GM18861 (cell line): ENCODE measurements around the gene PMEPA1.
A peak's percentile ranks its signal among the peaks of the same experiment; 100 is the strongest.

Source experiments
- ATAC-seq: cut with Tn5 transposase; IDR thresholded peaks from one replicate; pipeline ENCODE4 v1.9.1; 2021; ENCODE audit not compliant: unreplicated experiment

Gene PMEPA1

DNA sequence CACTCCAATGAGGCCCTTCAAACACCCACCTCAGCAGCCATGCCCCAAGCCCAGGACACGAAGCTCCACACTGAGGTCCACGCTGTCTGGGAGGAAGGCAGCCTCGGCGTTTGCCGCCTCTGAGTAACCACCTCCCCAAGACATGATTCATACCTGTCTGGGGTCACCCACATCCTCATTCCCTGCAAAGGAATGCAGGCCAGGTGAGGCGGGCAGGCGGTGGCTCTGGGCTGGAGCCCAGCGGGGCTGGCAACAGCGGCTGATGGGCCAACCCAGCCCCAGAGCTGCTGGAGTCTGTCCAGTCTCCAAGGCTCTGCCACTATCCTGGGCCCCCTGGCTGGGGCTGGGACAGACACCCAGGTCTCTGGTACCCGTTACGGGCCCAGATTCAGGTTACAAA, 14.8 kb downstream of the PMEPA1 start:
- no peak for ATAC-seq

DNA sequence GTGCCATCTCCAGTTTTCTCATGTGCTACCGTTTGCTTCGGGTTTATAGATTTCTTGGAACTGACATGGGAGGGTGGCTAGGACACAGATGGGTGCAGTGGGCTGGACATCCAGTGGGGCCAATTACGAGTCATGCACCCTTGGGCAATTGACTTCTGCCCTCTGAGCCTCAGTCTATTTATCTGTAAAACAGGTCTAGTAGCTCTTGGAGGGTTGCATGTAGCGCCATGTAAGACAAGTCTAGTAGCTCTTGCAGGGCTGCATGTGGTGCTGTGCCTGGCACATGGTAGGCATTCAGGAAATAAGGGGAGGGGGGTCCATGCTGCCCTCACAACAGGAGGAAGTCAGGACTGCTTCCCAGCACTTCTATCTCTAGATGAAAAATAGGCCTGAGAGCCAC, 15.3 kb downstream of the PMEPA1 start:
- no peak for ATAC-seq

GRCh38 chr20:57693670-57694329, 16.0 kb downstream of the PMEPA1 start:
- no peak for ATAC-seq

DNA sequence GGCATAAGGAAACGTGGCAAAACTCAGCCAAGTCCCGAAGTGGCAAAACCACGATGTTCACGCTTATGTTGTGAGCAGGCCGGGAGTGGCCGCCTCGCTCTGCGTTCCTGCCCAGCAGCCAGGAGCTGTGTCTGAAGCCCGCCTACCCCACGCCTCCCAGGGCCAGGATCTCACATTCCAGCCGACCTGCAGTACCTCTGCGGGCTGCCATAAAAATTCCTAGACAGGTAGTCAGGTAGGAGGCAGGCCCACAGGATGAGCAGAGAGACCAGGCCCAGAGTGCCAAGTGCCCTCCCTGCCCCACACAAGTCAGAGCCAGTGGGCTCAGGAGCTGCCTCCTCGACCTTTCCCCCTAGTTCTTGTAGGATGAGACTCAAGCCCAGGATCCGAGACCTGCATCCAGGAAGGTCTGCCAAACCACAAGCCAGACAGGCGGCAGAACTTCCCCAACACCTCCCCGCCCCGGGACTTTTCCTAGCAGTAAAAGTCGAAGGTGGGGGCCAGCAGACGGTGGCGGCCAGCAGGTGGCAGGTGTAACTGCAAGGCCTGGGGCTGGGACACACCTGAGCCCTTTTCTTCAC, 16.7 kb downstream of the PMEPA1 start:
- no peak for ATAC-seq

GRCh38 chr20:57692393-57692792, 17.4 kb downstream of the PMEPA1 start:
- ATAC-seq = no peak

DNA sequence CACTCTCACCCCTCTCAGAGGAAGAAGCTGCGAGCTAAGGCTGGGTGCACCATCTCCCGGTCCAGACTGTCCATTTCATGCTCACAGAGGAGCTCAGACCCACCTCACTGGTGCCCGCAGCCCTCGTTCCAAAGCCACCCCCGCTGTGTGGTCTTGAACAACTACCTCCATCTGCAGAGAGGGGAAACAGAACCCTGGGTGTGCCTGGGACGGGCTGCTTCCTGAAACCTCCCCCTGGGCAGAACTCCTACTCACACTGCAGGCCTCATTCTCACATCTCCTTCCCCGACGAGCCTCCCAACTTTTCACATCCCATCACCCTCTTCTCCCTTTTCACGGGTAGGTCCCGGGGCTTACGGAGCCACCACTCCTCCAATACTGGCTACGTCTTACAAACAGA, 18.1 kb downstream of the PMEPA1 start:
- no peak for ATAC-seq

DNA sequence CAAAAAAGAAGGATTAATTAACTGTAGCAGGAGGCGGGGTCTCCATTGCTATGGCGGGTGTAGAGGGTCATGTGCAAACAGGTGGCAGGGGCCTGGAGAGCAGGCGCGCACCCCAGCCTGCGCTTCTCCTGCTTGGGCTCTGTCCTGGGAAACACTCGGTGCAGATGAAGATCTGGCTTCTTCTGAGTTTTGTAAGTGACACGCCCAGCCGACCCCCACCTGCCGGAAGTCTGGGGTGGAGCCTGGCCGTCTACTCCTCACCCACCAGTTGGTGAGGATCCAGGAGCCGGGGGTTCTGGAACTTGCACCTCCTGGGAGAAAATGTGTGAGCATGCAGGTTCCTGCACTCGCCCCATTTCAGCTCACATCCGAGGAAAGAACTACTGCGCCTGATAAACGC, 19.3 kb downstream of the PMEPA1 start:
- no peak for ATAC-seq

GRCh38 chr20:57689745-57690481, 19.9 kb downstream of the PMEPA1 start:
- ATAC-seq = no peak

DNA sequence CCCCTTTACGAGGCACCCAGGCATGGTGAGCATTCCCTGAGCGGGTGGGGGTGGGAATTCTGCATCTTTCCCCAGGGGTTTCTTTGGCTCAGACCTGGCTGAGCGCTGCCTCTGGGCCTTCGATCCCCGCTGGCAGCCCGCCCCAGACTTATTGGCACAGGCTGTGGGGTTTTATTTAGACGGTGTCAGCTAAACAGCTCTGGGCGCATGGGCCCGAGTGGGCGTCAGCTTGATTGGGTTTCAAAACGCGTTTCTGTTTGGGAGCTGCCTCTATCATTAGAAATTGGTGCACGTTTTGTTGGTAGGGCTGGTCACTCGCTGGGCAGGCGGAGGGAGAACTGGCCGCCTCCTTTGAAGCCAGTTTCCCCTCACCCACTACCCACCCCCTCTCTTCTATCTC, 21.0 kb downstream of the PMEPA1 start:
- no peak for ATAC-seq

- no peak for ATAC-seq
Observed at GRCh38 chr20:57688295-57688694, 21.5 kb downstream of the PMEPA1 start.

GRCh38 chr20:57686931-57687652, 22.7 kb downstream of the PMEPA1 start:
- no peak for ATAC-seq

DNA sequence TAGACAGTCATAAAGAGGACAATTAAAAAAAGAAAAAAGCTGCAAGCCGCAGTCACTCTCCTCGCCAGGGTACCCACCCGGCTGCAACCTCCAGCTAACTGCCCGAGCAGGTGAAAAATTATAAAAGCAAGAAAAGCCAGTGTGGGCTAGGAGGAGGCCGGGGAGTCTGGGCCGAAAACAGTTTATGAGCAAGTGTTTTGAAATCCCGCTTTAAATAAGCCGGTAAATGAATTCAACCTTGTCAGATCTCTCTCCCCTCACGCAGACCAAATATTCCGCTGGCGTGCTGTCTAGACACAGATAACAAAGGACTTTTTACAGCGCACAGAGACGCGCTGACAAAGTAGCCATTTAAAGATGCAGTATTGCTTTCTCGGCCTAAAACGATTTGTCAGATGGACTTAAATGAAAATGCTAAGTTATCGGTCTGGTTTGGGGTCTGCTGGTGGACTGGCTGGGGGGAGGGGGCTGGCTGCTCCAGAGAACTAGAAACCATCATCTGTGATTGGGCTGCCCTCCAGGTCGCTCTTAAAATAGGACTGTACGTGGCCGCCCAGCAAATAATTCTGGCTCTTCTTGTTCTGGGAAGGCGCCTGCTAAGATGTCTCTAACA, 24.6 kb downstream of the PMEPA1 start:
- no peak for ATAC-seq

- ATAC-seq = no peak
Observed at GRCh38 chr20:57684808-57685140, 25.0 kb downstream of the PMEPA1 start.

DNA sequence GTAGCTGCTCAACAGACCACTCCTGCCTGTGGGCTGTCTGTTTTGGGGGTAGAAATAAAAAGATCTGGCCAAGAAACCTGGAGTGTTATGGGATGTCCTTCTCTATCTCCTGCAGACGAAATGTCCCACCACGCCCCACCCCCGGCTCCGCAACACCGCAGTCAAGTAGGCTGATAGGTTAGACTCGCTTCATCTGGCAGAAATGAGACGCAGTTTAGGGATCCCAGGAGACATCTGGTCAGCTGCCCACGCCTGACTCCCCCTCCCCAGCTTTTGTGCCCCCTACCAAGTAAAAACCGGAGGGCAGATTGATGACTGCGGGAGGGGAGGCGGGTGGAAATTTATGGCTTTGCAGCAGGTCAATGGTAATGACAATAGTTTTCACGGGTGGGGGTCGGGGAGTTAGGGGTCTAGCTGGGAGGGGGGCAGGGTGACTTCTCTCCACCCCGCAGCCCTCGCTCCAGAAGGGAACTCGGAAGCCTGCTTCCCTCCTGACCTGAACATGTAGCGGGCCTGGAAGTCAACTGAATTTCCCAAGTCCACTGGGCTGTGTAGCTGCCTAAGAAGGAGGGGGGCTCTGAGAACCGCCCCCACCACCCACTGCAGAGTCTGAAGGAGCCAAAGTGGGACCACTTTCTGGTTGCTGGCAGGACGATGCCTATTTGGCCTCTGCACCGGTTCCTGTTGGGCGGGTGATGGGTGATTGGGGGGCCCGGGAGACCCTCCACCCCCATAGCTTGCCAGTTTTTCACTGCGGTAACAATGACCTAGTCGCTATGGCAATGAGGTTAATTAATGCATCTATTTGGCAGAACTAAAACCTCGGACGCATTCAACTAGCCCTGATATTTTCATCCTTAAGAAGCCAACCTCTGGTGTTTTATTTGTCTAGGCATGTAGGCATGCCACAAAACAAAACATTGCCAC, 25.7 kb downstream of the PMEPA1 start:
- no peak for ATAC-seq

DNA sequence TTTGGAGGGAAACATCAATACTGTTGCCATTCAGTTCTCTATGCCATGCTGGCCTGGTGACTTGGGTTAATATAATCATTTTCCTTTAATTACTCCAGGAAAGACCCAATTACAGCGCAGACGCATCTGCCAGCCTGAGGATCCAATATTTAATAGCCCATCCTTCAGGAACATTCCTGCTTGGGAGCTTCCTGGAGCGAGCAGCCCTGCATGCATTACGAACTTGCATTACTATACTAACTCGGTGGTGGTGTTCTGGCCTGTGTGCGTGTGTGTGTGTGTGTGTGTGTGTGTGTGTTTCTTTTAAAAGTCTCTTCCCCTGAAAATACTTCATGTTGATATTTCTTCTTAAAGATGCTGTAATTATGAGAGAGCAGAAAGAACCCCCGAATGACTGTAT, 26.5 kb downstream of the PMEPA1 start:
- no peak for ATAC-seq

DNA sequence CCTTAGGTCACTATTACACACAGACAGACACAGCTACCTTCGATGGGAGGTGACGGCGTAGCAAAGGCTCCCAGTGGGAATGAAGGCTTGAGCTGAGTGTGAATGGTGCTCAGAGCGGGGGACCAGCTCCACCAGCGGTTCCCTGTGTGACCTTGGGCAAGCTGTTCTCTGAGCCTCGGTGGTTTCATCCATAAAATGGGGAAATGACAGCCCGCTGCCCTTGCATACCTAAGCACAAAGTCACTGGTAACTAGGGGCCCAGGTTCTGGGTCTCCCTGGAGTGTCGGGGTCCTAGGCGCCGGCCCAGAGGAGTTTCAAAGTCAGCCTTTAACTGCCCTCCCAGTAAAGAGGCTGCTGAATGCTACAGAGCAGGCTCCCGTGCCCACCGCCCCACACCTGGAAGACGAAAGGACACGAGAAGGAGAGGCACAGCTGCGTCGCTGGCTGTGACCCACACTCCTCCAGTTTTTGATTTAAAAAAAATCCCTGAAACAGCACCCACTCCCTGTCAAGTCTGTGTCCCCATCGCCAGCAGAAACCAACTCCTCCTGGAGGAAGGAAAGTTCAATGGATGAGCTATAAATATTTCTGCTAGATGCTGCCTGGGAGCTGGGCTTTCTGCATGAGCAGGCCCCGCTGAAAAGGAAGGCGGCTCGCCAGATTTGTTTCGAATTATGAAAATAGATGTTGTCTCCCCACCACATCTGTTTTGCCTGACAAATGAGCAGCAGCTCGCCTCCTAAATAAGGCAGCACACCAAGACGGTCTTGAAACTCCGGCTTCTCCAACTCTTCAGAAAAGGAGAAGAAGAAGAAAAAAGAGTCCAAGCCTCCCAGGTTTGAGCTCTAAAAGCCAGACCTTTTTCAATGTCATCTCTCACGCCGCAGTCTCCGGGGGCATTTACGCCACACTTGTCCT, 27.4 kb downstream of the PMEPA1 start:
- ATAC-seq = no peak

GRCh38 chr20:57680934-57681914, 28.6 kb downstream of the PMEPA1 start:
- no peak for ATAC-seq

GRCh38 chr20:57680131-57680716, 29.6 kb downstream of the PMEPA1 start:
- ATAC-seq = peak; percentile 47
